Measurements from ENCODE around the gene POLD4. TPM values are rescaled to one million over a fixed set of nuclear protein-coding genes. Genes with fewer than 3 reads are reported as not detected.

POLD4 gene
- polyA plus RNA-seq, 1 experiment: 45.9 TPM

GRCh38 chr11:67368621-67369020, 15.3 kb upstream of the POLD4 start:
- TF ChIP-seq, protein P1, sequence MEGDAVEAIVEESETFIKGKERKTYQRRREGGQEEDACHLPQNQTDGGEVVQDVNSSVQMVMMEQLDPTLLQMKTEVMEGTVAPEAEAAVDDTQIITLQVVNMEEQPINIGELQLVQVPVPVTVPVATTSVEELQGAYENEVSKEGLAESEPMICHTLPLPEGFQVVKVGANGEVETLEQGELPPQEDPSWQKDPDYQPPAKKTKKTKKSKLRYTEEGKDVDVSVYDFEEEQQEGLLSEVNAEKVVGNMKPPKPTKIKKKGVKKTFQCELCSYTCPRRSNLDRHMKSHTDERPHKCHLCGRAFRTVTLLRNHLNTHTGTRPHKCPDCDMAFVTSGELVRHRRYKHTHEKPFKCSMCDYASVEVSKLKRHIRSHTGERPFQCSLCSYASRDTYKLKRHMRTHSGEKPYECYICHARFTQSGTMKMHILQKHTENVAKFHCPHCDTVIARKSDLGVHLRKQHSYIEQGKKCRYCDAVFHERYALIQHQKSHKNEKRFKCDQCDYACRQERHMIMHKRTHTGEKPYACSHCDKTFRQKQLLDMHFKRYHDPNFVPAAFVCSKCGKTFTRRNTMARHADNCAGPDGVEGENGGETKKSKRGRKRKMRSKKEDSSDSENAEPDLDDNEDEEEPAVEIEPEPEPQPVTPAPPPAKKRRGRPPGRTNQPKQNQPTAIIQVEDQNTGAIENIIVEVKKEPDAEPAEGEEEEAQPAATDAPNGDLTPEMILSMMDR (IDR thresholded peaks at IDR 0.05; ENCODE audit: low read depth, low read length): no peak
- H3K27ac ChIP-seq (ENCODE audit: low read depth, low read length): no peak overlapping the region

GRCh38 chr11:67367761-67368227, 14.4 kb upstream of the POLD4 start:
- Histone ChIP-seq H3K27me3 (ENCODE audit: control insufficient read depth, insufficient read depth, low read length) (no peaks in the 10 kb centered on the region), H3K9me3 (ENCODE audit: control insufficient read depth, insufficient read depth, low read length) (no peaks in the 10 kb centered on the region; the same call in 1 of the 2 replicates), H3K27ac (ENCODE audit: low read depth, low read length) (no peak overlapping the region), H3K4me3 (ENCODE audit: low read depth, low read length) (no peak overlapping the region)
- TF ChIP-seq, protein P1 (IDR thresholded peaks at IDR 0.05; ENCODE audit: low read depth, low read length): no peak
- no peak for DNase-seq (ENCODE audit: low read depth, low spot score)
- ChIA-PET CTCF (interaction anchor here (1.0 to 19.6 kb wide), 5 partner anchors 11 to 34 kb away, joined by 3 to 716 read pairs (median 7); partner anchors contain the start of genes CLCF1, PPP1CA and RAD9A), POLR2A (interaction anchor here (3.5 kb wide), 1 partner anchor 14 kb away, joined by 12 read pairs; the partner anchor contains the start of gene POLD4)

More at GRCh38 chr11:67368621-67369020, 15.3 kb upstream of the POLD4 start:
- H3K27me3 ChIP-seq (ENCODE audit: control insufficient read depth, insufficient read depth, low read length): no peaks in the 10 kb centered on the region
- no peaks in the 10 kb centered on the region; the same call in 1 of the 2 replicates for H3K9me3 ChIP-seq (ENCODE audit: control insufficient read depth, insufficient read depth, low read length)
- DNase-seq (ENCODE audit: low read depth, low spot score): no peak
- CTCF ChIA-PET: interaction anchor here (3.0 to 24.1 kb wide), 2 partner anchors 10 to 13 kb away, joined by 39 to 716 read pairs; partner anchors contain the start of gene POLD4
- POLR2A ChIA-PET: interaction anchor here (0.6 to 8.0 kb wide), 4 partner anchors 11 to 70 kb away, joined by 3 to 106 read pairs (median 4); partner anchors contain the start of genes POLD4 and PPP1CA
- no peak overlapping the region for H3K4me3 ChIP-seq (ENCODE audit: low read depth, low read length)

- CTCF ChIA-PET: interaction anchor here (1.0 to 19.6 kb wide), 5 partner anchors 10 to 34 kb away, joined by 3 to 716 read pairs (median 7); partner anchors contain the start of genes CLCF1, PPP1CA and RAD9A
Observed at GRCh38 chr11:67366961-67367760, 13.8 kb upstream of the POLD4 start.

DNA sequence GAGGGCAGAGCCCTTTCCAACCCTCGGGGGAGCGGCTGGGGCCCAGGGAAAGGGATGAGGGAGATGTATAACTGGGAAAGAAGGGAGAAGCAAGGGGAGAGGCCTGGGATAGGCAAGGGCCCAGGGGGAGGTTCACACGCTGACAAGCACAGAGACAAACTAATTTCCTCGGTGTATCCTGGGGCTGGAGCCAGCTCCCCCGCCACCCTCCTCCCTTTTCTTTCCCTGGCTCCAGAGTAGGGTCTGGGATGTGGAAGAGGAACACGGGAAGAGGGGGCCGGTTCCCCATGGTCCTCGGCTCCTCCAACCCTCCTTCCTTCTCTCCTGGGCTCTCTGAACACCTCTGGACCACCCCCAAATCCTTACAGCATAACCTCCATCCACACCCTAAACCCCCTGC, 13.2 kb upstream of the POLD4 start:
- Histone ChIP-seq H3K9me3 (ENCODE audit: control insufficient read depth, insufficient read depth, low read length) (no peaks in the 10 kb centered on the region; the same call in 1 of the 2 replicates), H3K27me3 (ENCODE audit: control insufficient read depth, insufficient read depth, low read length) (no peaks in the 10 kb centered on the region), H3K4me3 (ENCODE audit: low read depth, low read length) (no peak overlapping the region), H3K27ac (ENCODE audit: low read depth, low read length) (peak overlapping the region; percentile 31)
- no peak for DNase-seq (ENCODE audit: low read depth, low spot score)
- ChIA-PET POLR2A (interaction anchor here (3.5 kb wide), 1 partner anchor 13 kb away, joined by 12 read pairs; the partner anchor contains the start of gene POLD4), CTCF (interaction anchor here (1.6 to 19.6 kb wide), 4 partner anchors 9 to 21 kb away, joined by 5 to 716 read pairs (median 8); partner anchors contain the start of genes CLCF1 and RAD9A)
- TF ChIP-seq, protein P1 (IDR thresholded peaks at IDR 0.05; ENCODE audit: low read depth, low read length): no peak

More at GRCh38 chr11:67366961-67367760, 13.8 kb upstream of the POLD4 start:
- Histone ChIP-seq H3K27ac (ENCODE audit: low read depth, low read length) (no peak overlapping the region), H3K9me3 (ENCODE audit: control insufficient read depth, insufficient read depth, low read length) (no peaks in the 10 kb centered on the region; the same call in 1 of the 2 replicates), H3K27me3 (ENCODE audit: control insufficient read depth, insufficient read depth, low read length) (no peaks in the 10 kb centered on the region), H3K4me3 (ENCODE audit: low read depth, low read length) (no peak overlapping the region)
- POLR2A ChIA-PET: interaction anchor here (3.5 kb wide), 1 partner anchor 13 kb away, joined by 12 read pairs; the partner anchor contains the start of gene POLD4
- TF ChIP-seq, protein P1 (IDR thresholded peaks at IDR 0.05; ENCODE audit: low read depth, low read length): no peak
- no peak for DNase-seq (ENCODE audit: low read depth, low spot score)

All from AG04450 (cell line).